ENCODE data around the gene BACH2. TPM values are rescaled to one million over a fixed set of nuclear protein-coding genes. Genes with fewer than 3 reads are reported as not detected.

BACH2 gene
- polyA plus RNA-seq, 12 donors = 4.4 to 11.8 (median 5.3) TPM; not detected in 1

GRCh38 chr6:90103056-90103800, 193.4 kb downstream of the BACH2 start:
- DNase-seq = no peak

DNA sequence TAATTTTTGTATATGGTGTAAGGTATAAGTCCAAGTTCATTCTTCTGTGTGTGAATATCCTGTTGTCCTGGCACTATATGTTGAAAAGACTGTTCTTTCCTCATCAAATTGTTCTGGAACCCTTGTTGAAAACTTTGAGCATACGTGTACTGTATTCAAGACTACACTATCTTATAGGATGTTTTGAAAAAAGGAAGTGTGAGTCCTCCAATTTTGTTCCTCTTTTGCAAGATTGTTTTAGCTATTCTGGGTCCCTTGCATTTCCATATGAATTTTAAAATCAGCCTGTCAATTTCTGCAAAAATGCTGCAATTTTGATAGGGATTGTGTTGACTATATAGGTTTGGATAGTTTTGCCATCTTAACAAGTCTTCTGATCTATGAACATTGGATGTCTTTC, 195.2 kb downstream of the BACH2 start:
- no peak for DNase-seq

DNA sequence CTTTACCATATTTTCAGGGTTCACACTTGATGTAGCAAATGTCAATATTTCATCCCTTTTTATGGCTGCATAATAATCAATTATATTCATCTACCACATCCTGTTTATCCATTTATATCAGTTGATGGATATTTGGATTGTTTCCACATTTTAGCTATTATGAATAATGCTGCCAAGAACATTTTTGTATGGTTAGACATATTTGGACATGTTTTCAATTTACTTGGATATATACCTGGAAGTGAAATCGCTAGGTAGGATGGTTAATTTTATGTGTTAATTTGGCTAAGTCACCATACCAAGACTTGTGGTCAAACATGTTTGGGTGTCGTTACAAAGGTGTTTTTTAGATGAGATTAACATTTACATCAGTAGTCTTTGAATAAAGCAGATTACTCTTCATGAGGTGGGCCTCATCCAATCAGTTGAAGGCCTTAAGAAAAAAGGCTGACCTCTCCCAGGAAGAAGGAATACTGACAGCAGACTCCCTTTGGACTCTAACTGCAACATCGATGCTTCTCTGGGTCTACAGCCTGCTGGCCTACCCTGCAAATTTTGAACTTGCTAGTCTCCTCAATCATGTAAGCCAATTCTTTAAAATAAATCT, 196.5 kb downstream of the BACH2 start:
- DNase-seq = no peak

DNA sequence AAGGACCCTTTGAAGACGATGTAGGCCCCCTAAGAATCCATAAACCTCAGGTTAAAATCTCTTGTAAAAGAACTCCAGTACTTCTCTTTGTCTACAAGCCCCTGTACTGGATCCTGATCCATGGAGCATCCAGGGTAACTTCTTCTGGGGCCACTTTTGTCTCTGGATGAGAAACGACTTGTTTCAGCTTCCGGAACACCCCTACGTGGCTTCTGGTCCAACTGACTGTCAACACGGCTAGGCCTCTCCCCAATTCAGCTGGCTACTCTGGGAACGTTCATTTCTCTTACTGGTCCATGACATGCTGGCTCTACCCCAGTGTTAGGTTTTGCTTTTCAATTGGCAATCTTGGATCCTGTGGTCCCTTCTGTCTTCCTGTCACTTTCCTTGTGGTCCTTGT, 198.0 kb downstream of the BACH2 start:
- peak; percentile 54 for DNase-seq

- DNase-seq = peak; percentile 74
These were observed 198.6 kb downstream of the BACH2 start for GRCh38 chr6:90098001-90098531.

GRCh38 chr6:90097356-90097755, 199.3 kb downstream of the BACH2 start:
- DNase-seq = no peak

DNA sequence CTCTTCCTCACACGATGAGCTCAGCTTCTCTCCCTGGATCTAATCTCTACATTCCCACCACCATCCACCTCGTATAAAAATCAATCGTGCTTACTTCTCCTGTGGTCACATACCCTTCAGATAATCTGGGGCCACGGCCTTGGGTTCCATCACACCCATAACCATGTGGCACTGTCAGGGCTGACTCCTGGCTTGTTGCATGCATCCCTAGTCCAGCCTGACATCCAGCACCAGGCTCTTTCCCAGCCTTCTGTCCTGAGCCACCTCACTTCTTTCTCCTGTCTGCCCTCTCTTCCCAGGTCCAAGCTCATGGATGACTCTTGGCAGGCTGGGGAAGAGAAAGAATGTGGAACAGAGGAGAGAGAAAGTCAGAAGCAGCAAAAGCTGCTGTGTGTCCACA, 199.8 kb downstream of the BACH2 start:
- DNase-seq = no peak

DNA sequence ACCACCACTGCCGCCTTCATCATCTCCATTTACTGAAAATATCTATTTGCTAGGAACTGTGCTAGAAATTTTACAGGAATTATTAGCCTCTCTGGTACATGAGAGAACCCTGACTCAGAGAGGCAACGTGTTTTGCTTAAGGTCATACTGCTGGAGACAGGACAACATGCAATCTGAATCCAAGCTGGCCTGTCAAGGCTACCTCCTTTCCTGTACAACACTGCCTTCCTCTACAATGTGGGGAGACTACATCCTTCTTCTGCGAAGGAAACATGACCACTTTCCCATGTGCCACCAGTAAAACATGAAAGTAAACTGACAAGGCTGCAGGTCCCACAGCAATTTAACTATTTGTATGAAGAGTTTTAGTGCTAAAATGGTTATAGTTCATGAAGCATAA, 200.9 kb downstream of the BACH2 start:
- DNase-seq = no peak

DNA sequence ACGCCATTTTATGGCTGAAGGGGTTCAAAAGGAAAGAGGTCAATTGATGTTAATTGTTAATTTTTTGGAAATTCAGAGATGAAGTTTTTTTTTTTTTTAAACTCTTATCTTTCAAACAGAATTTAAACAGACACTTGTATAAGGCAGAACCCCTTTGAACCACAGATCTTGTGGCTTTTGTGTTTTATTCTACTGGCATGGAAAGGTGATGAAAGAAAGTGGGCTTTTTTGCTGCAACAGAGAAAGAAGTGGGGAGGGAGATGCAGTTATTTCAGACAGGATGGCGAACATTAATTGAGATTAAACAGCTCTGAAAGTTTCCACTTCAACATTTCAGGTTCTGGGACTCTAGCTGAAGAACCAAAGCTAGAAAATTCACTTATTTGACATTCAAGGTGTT, 201.5 kb downstream of the BACH2 start:
- DNase-seq = no peak

DNA sequence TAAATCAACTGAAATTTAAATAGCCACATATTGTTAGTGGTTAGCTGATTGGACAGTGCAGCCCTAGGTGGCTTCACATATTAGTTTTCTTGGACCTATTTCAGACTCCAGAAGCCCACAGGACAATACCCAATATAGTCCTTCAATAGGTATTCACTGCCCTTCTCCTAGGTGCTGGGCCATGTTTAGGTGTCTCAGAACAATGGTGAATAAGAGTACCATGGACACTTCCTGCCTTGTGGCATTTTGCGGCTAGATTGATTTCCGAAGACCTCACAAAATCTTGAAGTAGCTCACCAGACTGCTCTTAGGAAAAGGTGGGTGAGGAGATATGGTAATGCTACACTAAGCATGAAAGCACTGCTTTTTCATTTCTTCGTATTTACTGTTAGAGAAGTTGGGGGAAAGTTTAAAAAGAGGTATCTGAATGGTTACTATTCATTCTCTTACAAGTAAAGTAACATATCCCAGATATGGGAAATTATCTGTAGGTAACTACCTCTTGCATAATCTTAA, 203.0 kb downstream of the BACH2 start:
- no peak for DNase-seq

GRCh38 chr6:90090866-90091265, 205.8 kb downstream of the BACH2 start:
- no peak for DNase-seq

- peak; percentile 25 for DNase-seq
These were observed 208.6 kb downstream of the BACH2 start for GRCh38 chr6:90088009-90088408.

GRCh38 chr6:90087106-90087833, 209.4 kb downstream of the BACH2 start:
- no peak for DNase-seq

DNA sequence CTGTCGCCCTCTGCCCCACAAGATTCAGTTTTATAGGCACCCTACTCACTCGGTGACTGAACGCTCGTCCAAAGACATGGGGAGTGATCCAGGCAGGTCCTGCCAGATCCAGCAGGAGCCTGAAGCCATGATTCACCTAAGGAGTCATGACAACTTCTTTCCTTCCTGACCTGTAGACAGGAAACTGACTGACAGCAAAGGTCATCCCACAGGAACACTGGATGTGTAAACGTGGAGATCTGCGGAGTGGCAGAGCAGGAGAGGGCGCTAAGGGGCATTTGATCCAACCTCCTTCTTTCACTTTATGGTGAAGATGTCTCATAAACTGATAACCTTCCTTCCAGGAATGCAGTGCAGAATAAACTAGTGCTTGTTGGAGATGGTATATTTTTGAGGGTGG, 210.1 kb downstream of the BACH2 start:
- DNase-seq = no peak

DNA sequence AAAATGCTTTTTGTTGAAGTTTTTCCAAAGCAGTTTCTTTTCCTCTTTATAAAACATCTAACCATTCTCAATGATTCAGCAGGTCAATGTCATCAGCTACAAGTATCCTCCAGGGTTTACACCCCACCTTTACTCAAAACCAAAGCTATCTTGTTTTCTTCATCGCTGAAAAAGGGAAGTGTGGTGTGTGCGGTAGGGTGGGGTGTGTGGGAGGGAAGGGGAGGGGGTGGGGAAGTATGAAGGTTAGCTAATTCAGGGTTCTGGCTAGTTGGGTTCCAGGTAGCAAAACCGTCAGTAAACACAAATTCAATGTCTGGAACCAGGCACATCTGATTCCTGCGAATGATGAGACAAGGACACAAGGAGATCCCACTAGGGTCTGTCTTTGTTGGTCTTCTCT, 212.8 kb downstream of the BACH2 start:
- DNase-seq = no peak

- DNase-seq = no peak
These were observed 213.8 kb downstream of the BACH2 start for GRCh38 chr6:90082847-90083246.

DNA sequence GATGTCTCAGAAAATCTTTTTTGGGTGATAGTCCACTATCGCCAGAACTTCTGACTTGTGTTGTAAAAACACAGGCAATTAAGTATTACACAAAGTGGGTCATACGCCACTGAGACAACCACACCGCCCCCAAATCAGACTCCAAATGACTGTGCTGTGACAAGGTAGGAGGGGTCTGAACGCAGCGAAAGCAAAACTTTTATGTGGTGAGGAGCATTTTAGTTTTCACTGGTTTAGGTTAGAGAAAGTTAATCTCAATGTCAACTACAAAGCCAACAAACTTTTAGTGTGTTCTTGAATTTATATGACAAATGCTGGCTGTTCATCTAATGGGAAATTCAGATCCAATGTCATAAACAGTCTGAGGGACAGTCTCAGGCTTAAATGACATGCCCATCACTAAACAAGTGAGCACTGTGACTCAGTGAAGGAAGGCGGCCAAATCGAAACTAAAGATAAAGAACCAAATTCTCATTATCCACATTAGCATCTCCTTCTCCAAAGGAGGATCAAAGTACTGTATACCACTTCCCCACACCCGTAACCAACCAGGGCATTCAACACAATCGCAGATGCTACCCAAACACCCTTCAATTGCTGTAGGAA, 215.7 kb downstream of the BACH2 start:
- DNase-seq = no peak

DNA sequence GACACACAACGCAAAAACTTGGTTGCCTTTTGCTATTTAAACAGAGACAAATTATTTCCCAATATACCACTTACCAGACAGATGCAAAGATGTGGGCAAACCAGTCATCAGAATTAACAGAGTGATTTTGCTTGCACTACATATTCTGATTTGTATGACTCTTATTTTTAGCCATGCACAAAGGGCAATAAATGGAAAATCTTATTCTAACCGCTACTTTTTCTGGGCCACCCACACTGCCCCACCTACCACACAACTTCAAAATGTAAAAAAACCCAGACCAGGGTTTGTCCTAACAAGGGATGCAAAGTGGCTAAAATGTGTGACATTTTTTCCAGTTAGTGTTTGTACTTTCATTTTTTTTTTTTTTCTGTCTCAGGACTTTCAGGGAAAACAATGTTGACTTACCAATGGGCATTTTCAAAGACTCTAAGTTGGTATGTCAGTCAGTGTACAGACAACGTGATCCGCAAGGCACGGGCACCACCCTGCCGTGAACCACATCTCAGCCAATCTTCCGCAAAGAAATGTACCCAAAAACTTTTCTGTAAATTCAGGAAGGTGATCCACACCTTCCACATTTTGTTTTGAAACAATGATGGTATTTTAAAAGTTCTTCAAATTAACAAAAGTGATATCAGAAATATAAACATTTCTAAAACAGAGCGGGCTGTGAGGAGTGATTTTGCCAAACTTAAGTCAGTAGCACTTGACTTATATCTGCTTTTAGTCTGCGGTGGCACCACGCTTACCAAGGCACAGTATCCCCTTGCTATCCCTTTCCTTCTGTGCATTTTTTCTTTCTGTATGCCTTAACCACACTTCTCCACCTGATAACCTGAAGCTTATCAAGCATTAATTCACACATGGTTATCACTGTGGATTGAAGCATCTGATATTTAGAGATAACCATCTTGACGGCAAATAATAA, 216.8 kb downstream of the BACH2 start:
- no peak for DNase-seq

DNA sequence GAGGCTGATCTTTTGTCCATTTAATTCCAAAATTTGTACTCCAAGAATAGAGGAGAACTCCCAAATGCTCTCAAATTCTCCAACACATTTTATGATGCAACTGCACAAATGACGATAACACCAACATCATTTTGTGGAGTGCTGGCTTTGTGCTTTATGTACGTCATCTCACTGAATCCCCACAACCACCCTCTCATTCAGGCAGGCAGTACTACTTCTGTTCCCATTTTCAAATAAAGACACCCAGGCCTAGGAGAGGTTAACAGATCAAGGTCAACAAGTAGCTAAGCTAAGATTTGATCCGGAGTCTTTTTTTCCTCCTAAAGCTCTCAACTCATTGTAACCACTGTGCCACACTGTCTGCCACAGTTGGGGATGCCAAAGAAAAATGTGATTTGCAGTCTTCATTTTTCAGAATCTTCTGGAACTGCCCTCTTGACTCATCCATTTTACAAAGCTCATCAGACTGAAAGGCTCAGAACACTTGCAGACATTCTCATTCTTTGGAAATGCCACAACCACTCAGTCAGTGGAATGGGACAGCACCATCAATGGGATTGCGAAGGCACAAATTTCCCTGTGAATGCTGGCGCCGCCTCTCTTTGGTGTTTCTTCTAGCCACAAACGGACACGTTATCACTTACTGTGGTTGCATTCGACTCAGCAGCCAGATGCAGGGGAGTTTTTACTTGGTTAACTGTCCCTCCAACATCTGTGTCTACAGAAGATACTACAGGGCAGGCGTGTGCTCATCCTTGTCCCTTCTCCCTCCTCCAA, 217.9 kb downstream of the BACH2 start:
- DNase-seq = no peak

Measured in muscle of arm (tissue), 12 donors.